ENCODE results near the gene LAMA4. TPM values are rescaled to one million over a fixed set of nuclear protein-coding genes. Genes with fewer than 3 reads are reported as not detected.
A peak's percentile ranks its signal among the peaks of the same experiment; 100 is the strongest.

LAMA4 gene
- total RNA-seq, 1 donor from 2014 or later, result 209 TPM

DNA sequence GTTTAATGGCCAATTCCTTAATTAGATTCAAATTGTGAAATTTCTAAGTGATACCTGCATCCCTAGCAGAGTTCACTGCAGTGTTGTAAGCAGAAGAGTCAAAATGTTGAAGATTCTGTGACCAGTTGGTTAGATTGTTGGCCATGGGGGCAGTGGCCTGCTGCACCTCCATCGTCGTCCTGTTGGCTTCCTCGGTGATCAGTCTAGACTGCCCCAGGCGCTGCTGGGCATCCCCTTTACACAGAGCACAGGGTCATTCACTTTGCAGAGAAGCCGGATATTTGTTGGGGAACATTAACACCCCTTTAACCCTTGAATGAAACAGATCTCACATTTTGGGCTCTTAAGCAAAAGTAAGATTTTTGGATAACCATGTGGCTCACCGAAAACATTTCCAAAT lies 106.3 kb downstream of the LAMA4 start:
- H3K36me3 Mint-ChIP-seq (ENCODE audit: unreplicated experiment), result peaks cover 54% of the 10 kb centered on the region
- no peak overlapping the region for H3K27ac Mint-ChIP-seq (ENCODE audit: unreplicated experiment)
- TF ChIP-seq, protein P1, sequence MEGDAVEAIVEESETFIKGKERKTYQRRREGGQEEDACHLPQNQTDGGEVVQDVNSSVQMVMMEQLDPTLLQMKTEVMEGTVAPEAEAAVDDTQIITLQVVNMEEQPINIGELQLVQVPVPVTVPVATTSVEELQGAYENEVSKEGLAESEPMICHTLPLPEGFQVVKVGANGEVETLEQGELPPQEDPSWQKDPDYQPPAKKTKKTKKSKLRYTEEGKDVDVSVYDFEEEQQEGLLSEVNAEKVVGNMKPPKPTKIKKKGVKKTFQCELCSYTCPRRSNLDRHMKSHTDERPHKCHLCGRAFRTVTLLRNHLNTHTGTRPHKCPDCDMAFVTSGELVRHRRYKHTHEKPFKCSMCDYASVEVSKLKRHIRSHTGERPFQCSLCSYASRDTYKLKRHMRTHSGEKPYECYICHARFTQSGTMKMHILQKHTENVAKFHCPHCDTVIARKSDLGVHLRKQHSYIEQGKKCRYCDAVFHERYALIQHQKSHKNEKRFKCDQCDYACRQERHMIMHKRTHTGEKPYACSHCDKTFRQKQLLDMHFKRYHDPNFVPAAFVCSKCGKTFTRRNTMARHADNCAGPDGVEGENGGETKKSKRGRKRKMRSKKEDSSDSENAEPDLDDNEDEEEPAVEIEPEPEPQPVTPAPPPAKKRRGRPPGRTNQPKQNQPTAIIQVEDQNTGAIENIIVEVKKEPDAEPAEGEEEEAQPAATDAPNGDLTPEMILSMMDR (IDR thresholded peaks at IDR 0.05), result no peak
- DNase-seq (ENCODE audit: extremely low spot score, unreplicated experiment), result no peak
- peaks cover 5% of the 10 kb centered on the region for H3K4me1 Mint-ChIP-seq (ENCODE audit: unreplicated experiment)
- no peaks in the 10 kb centered on the region for H3K9me3 Mint-ChIP-seq (ENCODE audit: unreplicated experiment)
- no peaks in the 10 kb centered on the region for H3K27me3 Mint-ChIP-seq (ENCODE audit: unreplicated experiment)
- H3K4me3 Mint-ChIP-seq (ENCODE audit: unreplicated experiment), result no peak overlapping the region

DNA sequence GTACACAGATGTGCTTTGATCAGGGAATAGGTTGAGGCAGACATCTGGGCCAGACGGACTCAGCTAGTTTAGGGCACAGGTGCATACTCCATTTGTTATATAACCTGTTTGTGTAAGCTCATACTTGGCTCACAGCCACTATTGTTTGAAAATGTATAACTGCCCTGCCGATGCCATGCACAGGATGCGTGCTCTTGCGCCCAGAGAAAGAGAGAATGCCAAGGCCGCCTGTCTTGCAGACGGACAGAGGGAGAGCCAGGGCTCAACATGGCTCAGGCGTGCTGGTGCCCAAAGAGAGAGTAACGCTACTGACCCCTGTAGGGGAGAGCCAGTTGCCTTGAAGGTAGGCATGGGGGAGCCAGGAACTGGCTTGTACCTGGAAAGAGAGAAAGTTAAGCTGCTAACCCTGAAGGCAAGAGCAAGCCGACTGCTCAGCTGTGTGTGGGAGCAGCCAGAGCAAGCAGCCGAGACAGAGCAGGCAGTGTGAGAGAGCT lies 109.2 kb downstream of the LAMA4 start:
- Mint-ChIP-seq H3K36me3 (ENCODE audit: unreplicated experiment) (peaks cover 58% of the 10 kb centered on the region), H3K27me3 (ENCODE audit: unreplicated experiment) (no peaks in the 10 kb centered on the region), H3K9me3 (ENCODE audit: unreplicated experiment) (no peaks in the 10 kb centered on the region), H3K27ac (ENCODE audit: unreplicated experiment) (peak overlapping the region; percentile 10), H3K4me1 (ENCODE audit: unreplicated experiment) (peaks cover 5% of the 10 kb centered on the region), H3K4me3 (ENCODE audit: unreplicated experiment) (no peak overlapping the region)
- no peak for DNase-seq (ENCODE audit: extremely low spot score, unreplicated experiment)
- TF ChIP-seq, protein P1 (IDR thresholded peaks at IDR 0.05), result no peak

DNA sequence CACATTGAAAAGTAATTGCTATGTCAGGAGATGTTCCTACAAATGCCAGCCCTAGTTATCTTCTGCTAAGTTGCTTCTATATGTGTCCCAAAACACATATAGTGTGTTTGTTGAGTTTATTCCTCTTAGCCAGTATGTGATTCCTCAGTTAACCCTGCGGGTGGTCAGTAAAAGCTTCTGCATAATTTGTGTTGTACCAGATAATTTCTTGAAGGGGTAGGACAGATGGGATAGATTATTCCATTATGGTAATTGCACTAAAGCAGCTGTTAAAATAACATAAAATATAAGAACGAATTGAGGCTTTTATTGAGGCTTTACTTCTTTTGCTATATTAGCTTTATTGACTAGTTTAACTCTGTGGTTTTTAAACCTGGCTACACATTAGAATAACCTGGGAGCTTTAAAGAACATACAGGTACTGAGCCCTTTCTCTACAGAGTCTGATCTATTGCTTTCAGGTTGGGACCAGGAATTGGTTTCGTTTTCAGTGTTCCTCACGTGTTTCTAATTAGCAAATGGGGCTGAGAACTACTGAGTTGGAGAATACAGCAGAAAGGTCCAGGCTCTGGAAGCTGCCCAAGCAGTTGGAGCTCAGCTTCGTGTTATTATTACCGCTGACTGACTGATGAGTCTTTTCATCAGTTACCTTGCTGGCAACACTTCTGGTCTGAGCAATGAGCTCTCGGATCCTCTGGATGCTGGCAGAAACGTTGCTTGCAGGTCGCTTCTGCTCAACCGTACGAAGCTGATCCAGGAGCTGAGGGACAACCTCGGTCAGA lies 110.0 kb downstream of the LAMA4 start:
- no peak overlapping the region for H3K27ac Mint-ChIP-seq (ENCODE audit: unreplicated experiment)
- no peaks in the 10 kb centered on the region for H3K27me3 Mint-ChIP-seq (ENCODE audit: unreplicated experiment)
- DNase-seq (ENCODE audit: extremely low spot score, unreplicated experiment), result no peak
- peaks cover 59% of the 10 kb centered on the region for H3K36me3 Mint-ChIP-seq (ENCODE audit: unreplicated experiment)
- no peak overlapping the region for H3K4me3 Mint-ChIP-seq (ENCODE audit: unreplicated experiment)
- TF ChIP-seq, protein P1 (IDR thresholded peaks at IDR 0.05), result no peak
- H3K9me3 Mint-ChIP-seq (ENCODE audit: unreplicated experiment), result no peaks in the 10 kb centered on the region
- peaks cover 5% of the 10 kb centered on the region for H3K4me1 Mint-ChIP-seq (ENCODE audit: unreplicated experiment)

DNA sequence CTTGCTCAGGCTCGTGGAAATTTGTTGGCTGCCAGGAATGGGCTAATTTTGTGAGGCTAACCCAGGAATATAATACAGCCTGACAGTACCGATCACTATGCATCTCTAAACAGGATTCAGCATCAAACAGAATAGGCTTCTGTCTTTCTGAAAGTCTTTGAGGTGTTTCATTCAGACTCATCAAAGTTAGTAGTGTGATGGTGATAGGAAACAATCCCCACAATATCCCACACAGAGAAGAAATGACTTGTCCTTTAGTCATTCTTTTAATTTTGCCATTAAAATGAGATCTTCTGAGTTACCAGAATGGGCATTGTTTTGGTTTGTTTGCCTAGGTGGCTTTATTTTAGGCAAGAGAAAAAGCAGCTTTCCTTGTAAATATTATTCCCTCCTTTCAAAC lies 112.7 kb downstream of the LAMA4 start:
- Mint-ChIP-seq H3K36me3 (ENCODE audit: unreplicated experiment) (peaks cover 69% of the 10 kb centered on the region), H3K4me1 (ENCODE audit: unreplicated experiment) (peaks cover 5% of the 10 kb centered on the region), H3K27me3 (ENCODE audit: unreplicated experiment) (no peaks in the 10 kb centered on the region), H3K9me3 (ENCODE audit: unreplicated experiment) (no peaks in the 10 kb centered on the region), H3K27ac (ENCODE audit: unreplicated experiment) (no peak overlapping the region), H3K4me3 (ENCODE audit: unreplicated experiment) (no peak overlapping the region)
- TF ChIP-seq, protein P1 (IDR thresholded peaks at IDR 0.05), result no peak
- no peak for DNase-seq (ENCODE audit: extremely low spot score, unreplicated experiment)

DNA sequence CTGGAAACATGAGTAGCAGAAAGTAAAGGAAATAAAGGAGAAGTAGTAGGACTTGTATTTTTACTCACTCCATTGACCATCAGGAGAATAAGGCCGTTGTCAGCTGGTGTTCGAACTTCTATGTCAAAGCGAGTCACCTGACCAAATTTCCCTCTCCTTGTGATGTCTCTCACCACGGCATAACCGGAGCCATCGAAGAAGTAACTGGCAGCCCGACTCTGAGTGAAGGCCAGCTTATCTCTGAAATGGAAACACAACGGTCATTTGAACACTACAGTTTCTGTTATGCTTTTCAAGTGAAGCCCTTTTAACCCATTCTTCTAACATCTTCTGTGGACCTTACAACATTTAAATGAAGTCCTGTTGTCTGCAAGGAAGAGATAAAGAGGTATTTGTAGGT lies 115.3 kb downstream of the LAMA4 start:
- peaks cover under 1% of the 10 kb centered on the region for H3K4me1 Mint-ChIP-seq (ENCODE audit: unreplicated experiment)
- H3K27ac Mint-ChIP-seq (ENCODE audit: unreplicated experiment), result no peak overlapping the region
- no peaks in the 10 kb centered on the region for H3K27me3 Mint-ChIP-seq (ENCODE audit: unreplicated experiment)
- H3K9me3 Mint-ChIP-seq (ENCODE audit: unreplicated experiment), result no peaks in the 10 kb centered on the region
- peaks cover 73% of the 10 kb centered on the region for H3K36me3 Mint-ChIP-seq (ENCODE audit: unreplicated experiment)
- H3K4me3 Mint-ChIP-seq (ENCODE audit: unreplicated experiment), result no peak overlapping the region
- no peak for DNase-seq (ENCODE audit: extremely low spot score, unreplicated experiment)
- TF ChIP-seq, protein P1 (IDR thresholded peaks at IDR 0.05), result no peak

All from osteocyte (in vitro differentiated cells).